HepG2 (cell line): ENCODE results near the gene PLSCR3. TPM values are rescaled to one million over a fixed set of nuclear protein-coding genes. Genes with fewer than 3 reads are reported as not detected.
A peak's percentile ranks its signal among the peaks of the same experiment; 100 is the strongest.

Source experiments
- DMTF1 ChIP-seq: sonication (generic); formaldehyde crosslinking; IDR thresholded peaks from 2 replicates; pipeline ENCODE4 v1.4.0; 2020; ENCODE audit warnings: mild to moderate bottlenecking, missing genetic modification reagents
- GMEB1 ChIP-seq: sonication (generic); formaldehyde crosslinking; IDR thresholded peaks from 2 replicates; pipeline ENCODE4 v1.5.1; 2020; ENCODE audit warnings: missing genetic modification reagents, mild to moderate bottlenecking, borderline replicate concordance
- KLF11 ChIP-seq: IDR thresholded peaks from 2 replicates; pipeline ENCODE4 v1.6.1; 2016; ENCODE audit warnings: missing compliant biosample characterization
- POGK ChIP-seq: sonication (generic); formaldehyde crosslinking; conservative IDR thresholded peaks from 2 replicates; pipeline ENCODE4 v1.8.0; 2022; ENCODE audit warnings: mild to moderate bottlenecking, moderate library complexity, missing genetic modification reagents
- POLR2G ChIP-seq: fragments of 200-400 bp; formaldehyde crosslinking; IDR thresholded peaks from 2 replicates; pipeline ENCODE4 v1.6.1; 2018; ENCODE audit warnings: mild to moderate bottlenecking, low read depth, low read length, moderate library complexity
- PTBP1 ChIP-seq: fragments of 200-400 bp; formaldehyde crosslinking; IDR thresholded peaks from 2 replicates; pipeline ENCODE4 v1.6.1; 2018; ENCODE audit warnings: low read length, low read depth; ENCODE audit not compliant: poor library complexity, severe bottlenecking
- ZBTB34 ChIP-seq: sonication (generic); formaldehyde crosslinking; IDR thresholded peaks from 2 replicates; pipeline ENCODE4 v1.8.0; 2022; ENCODE audit warnings: mild to moderate bottlenecking, missing genetic modification reagents
- ZFP62 ChIP-seq: sonication (generic); formaldehyde crosslinking; IDR thresholded peaks from 2 replicates; pipeline ENCODE4 v1.4.0; 2020; ENCODE audit warnings: missing genetic modification reagents
- ZKSCAN5 ChIP-seq: sonication (generic); formaldehyde crosslinking; IDR thresholded peaks from 2 replicates; pipeline ENCODE4 v1.5.1; 2020; ENCODE audit warnings: mild to moderate bottlenecking, missing genetic modification reagents
- ZNF180 ChIP-seq: sonication (generic); formaldehyde crosslinking; IDR thresholded peaks from 2 replicates; pipeline ENCODE4 v1.4.0; 2020; ENCODE audit warnings: low read depth, missing genetic modification reagents, borderline replicate concordance
- ZNF317 ChIP-seq: sonication (generic); formaldehyde crosslinking; IDR thresholded peaks from 2 replicates; pipeline ENCODE4 v1.5.0; 2020; ENCODE audit warnings: mild to moderate bottlenecking, missing genetic modification reagents
- ZNF33A ChIP-seq: sonication (generic); formaldehyde crosslinking; IDR thresholded peaks from 2 replicates; pipeline ENCODE4 v1.5.1; 2020; ENCODE audit warnings: missing genetic modification reagents, mild to moderate bottlenecking, moderate library complexity, borderline replicate concordance
- ZNF550 ChIP-seq: sonication (generic); formaldehyde crosslinking; IDR thresholded peaks from 2 replicates; pipeline ENCODE4 v1.4.0; 2020; ENCODE audit warnings: mild to moderate bottlenecking, missing genetic modification reagents, borderline replicate concordance
- ZNF597 ChIP-seq: sonication (generic); formaldehyde crosslinking; IDR thresholded peaks from 2 replicates; pipeline ENCODE4 v1.5.0; 2020; ENCODE audit warnings: missing genetic modification reagents
- ZNF614 ChIP-seq: IDR thresholded peaks from 2 replicates; pipeline ENCODE4 v1.6.1; 2018; ENCODE audit warnings: missing biosample characterization, missing genetic modification reagents, inconsistent platforms, borderline replicate concordance
- ZNF713 ChIP-seq: sonication (generic); formaldehyde crosslinking; IDR thresholded peaks from 2 replicates; pipeline ENCODE4 v1.4.0; 2020; ENCODE audit warnings: mild to moderate bottlenecking, missing genetic modification reagents
- ZSCAN12 ChIP-seq: sonication (generic); formaldehyde crosslinking; IDR thresholded peaks from 2 replicates; pipeline ENCODE4 v1.9.0; 2021; ENCODE audit warnings: mild to moderate bottlenecking, missing genetic modification reagents
- polyA plus RNA-seq, 8 experiments: library from polyadenylated mRNA; depleted of rRNA in 3 of 8; stranded (reverse) in 7 of 8; unstranded in 1 of 8; fragments of >200 nt; fragmentation: Illumina TruSeq in 4 of 8; extraction: Trizol in 4 of 8; gene quantifications; 2 replicates each; pipeline versions ENCODE4 v1.2.1 to v1.2.3, GENCODE V29; 2011 to 2016; ENCODE audit warnings: low read depth in 4 of 8, missing spikeins in 1 of 8, mixed read lengths in 1 of 8; ENCODE audit not compliant: insufficient read depth in 1 of 8
- total RNA-seq, 5 experiments: library from RNA; depleted of rRNA; stranded (reverse); fragments of >200 nt; fragmentation: Illumina TruSeq; extraction: Trizol; gene quantifications; 2 replicates each; pipeline ENCODE4 v1.2.3, GENCODE V29; 2016; ENCODE audit warnings: low read depth in 1 of 5

Gene PLSCR3
- total and polyA plus RNA-seq, 2 of the 13 experiments (the other 11 are each of a cell fraction or from before 2014, with no cell fraction given), result 5.6 to 6.2 TPM

- TF ChIP-seq POGK (CRISPR knock-in tag) (no peak), ZFP62 (CRISPR knock-in tag) (no peak), GMEB1 (CRISPR knock-in tag) (no peak), ZNF550 (CRISPR knock-in tag) (no peak), ZNF597 (CRISPR knock-in tag) (no peak), ZKSCAN5 (CRISPR knock-in tag) (no peak), DMTF1 (CRISPR knock-in tag) (no peak), ZNF713 (CRISPR knock-in tag) (no peak), ZSCAN12 (CRISPR knock-in tag) (no peak), ZBTB34 (CRISPR knock-in tag) (no peak), POLR2G (peak; percentile 24; the same call in 1 of the 2 replicates), ZNF614 (CRISPR knock-in tag) (no peak), PTBP1 (no peak), ZNF33A (CRISPR knock-in tag) (no peak), KLF11 (no peak), ZNF180 (CRISPR knock-in tag) (no peak), ZNF317 (CRISPR knock-in tag) (no peak)
These were observed 46.5 kb downstream of the PLSCR3 start (continued) for GRCh38 chr17:7347630-7348477.
